ENCODE data around the gene PDAP1. TPM values are rescaled to one million over a fixed set of nuclear protein-coding genes. Genes with fewer than 3 reads are reported as not detected.

PDAP1 gene
- total and polyA plus RNA-seq, 2 of the 4 experiments (the other 2 are of a cell fraction): 40.3 to 193 TPM

- Histone ChIP-seq H3K27ac (ENCODE audit: insufficient read depth, low read length) (no peak overlapping the region), H2BK15ac (ENCODE audit: low read depth, low read length) (no peak overlapping the region), H4K91ac (ENCODE audit: insufficient read depth, low read depth, low read length) (no peak overlapping the region), H3K4me1 (ENCODE audit: control insufficient read depth, insufficient read depth, low read length) (peaks cover 8% of the 10 kb centered on the region), H3K9me1 (ENCODE audit: insufficient read depth, low read length) (peaks cover 4% of the 10 kb centered on the region; the same call in 1 of the 2 replicates), H3K27me3 (ENCODE audit: control insufficient read depth, insufficient read depth, low read length) (no peaks in the 10 kb centered on the region), H2BK120ac (ENCODE audit: low read depth, low read length) (no peak overlapping the region), H3K14ac (replicated peaks; ENCODE audit: low read depth, low read length) (no peak overlapping the region), H2AFZ (replicated peaks; ENCODE audit: low read length, poor library complexity) (no peak overlapping the region), H2BK20ac (ENCODE audit: low read depth, low read length) (no peak overlapping the region), H3K18ac (ENCODE audit: low read depth, low read length) (no peak overlapping the region), H3K4me2 (ENCODE audit: low read depth, low read length) (no peak overlapping the region), H4K8ac (ENCODE audit: low read depth in 2 of 2, low read length in 2 of 2) (no peak overlapping the region), H3K56ac (ENCODE audit: extremely low read depth, insufficient read depth, low read length) (no peak overlapping the region), H3K79me1 (ENCODE audit: low read depth in 1 of 2, low read length in 2 of 2) (peaks cover 4 to 36% of the 10 kb centered on the region in 2 experiments), H4K5ac (ENCODE audit: low read depth, low read length) (no peak overlapping the region), H3K4me3 (ENCODE audit: insufficient read depth, low read depth, low read length) (no peak overlapping the region), H4K20me1 (ENCODE audit: insufficient read depth, low read length) (peaks cover 4% of the 10 kb centered on the region; the same call in 1 of the 2 replicates), H3K4ac (ENCODE audit: low read depth, low read length) (no peak overlapping the region), H2BK5ac (ENCODE audit: low read depth, low read length, poor library complexity, severe bottlenecking) (no peak overlapping the region), H2AK5ac (ENCODE audit: low read depth, low read length) (no peak overlapping the region), H2AK9ac (replicated peaks; ENCODE audit: low read depth, low read length, poor library complexity) (no peak overlapping the region), H3K9ac (ENCODE audit: low read depth, low read length) (no peak overlapping the region), H3K36me3 (ENCODE audit: control insufficient read depth, insufficient read depth, low read length) (peaks cover 9% of the 10 kb centered on the region), H3K23ac (ENCODE audit: low read depth, low read length) (no peak overlapping the region), H3K9me3 (ENCODE audit: control insufficient read depth, insufficient read depth, low read length) (no peaks in the 10 kb centered on the region)
- BruUV-seq (replicated peaks): no TSS peak
- 50% methylated on average over 2 of the region's 11 CpGs; no CpG with 5 or more reads in 1 of the 2 experiments for WGBS, 2 experiments (ENCODE audit: extremely low coverage in 2 of 2, insufficient read length in 1 of 2)
- in situ Hi-C loops (cut with MboI; ENCODE audit: low sequenced_read_pairs): no loop called here
- ATAC-seq (ENCODE audit: low read depth) (no peak), DNase-seq (no peak)
- TF ChIP-seq BHLHE40 (IDR thresholded peaks at IDR 0.05; ENCODE audit: low read depth, low read length): no peak
- TF ChIP-seq MXI1 (IDR thresholded peaks at IDR 0.05; ENCODE audit: borderline replicate concordance, low read depth, low read length): no peak
- no peak for TF ChIP-seq CHD1 (IDR thresholded peaks at IDR 0.05; ENCODE audit: low read depth, low read length)
- no peak for TF ChIP-seq ELK1 (IDR thresholded peaks at IDR 0.05; ENCODE audit: borderline replicate concordance, low read depth, low read length)
- no peak for TF ChIP-seq CEBPB (IDR thresholded peaks at IDR 0.05; ENCODE audit: low read depth, low read length)
- TF ChIP-seq, protein P1, sequence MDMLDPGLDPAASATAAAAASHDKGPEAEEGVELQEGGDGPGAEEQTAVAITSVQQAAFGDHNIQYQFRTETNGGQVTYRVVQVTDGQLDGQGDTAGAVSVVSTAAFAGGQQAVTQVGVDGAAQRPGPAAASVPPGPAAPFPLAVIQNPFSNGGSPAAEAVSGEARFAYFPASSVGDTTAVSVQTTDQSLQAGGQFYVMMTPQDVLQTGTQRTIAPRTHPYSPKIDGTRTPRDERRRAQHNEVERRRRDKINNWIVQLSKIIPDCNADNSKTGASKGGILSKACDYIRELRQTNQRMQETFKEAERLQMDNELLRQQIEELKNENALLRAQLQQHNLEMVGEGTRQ (IDR thresholded peaks at IDR 0.05; ENCODE audit: low read depth, low read length): no peak
- no peak for TF ChIP-seq FOS (IDR thresholded peaks at IDR 0.05; ENCODE audit: low read depth, low read length)
- no peak for TF ChIP-seq RFX5 (IDR thresholded peaks at IDR 0.05; ENCODE audit: low read depth, low read length)
- no peak for TF ChIP-seq RCOR1 (IDR thresholded peaks at IDR 0.05; ENCODE audit: insufficient replicate concordance, low read length)
- no peak for TF ChIP-seq POLR2A (IDR thresholded peaks at IDR 0.05; ENCODE audit: low read depth, low read length)
- TF ChIP-seq, protein P2, sequence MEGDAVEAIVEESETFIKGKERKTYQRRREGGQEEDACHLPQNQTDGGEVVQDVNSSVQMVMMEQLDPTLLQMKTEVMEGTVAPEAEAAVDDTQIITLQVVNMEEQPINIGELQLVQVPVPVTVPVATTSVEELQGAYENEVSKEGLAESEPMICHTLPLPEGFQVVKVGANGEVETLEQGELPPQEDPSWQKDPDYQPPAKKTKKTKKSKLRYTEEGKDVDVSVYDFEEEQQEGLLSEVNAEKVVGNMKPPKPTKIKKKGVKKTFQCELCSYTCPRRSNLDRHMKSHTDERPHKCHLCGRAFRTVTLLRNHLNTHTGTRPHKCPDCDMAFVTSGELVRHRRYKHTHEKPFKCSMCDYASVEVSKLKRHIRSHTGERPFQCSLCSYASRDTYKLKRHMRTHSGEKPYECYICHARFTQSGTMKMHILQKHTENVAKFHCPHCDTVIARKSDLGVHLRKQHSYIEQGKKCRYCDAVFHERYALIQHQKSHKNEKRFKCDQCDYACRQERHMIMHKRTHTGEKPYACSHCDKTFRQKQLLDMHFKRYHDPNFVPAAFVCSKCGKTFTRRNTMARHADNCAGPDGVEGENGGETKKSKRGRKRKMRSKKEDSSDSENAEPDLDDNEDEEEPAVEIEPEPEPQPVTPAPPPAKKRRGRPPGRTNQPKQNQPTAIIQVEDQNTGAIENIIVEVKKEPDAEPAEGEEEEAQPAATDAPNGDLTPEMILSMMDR (conservative IDR thresholded peaks at IDR 0.05; ENCODE audit: low read depth, low read length): no peak
- no peak for TF ChIP-seq RAD21 (IDR thresholded peaks at IDR 0.05; ENCODE audit: low read length)
- no peak for TF ChIP-seq NFE2L2 (IDR thresholded peaks at IDR 0.05; ENCODE audit: low read depth, low read length)
- no peak for TF ChIP-seq MAZ (IDR thresholded peaks at IDR 0.05; ENCODE audit: borderline replicate concordance, low read depth, low read length)
- no peak for TF ChIP-seq MAFK (IDR thresholded peaks at IDR 0.05; ENCODE audit: low read depth, low read length)
- CTCF ChIA-PET: no interaction called here
- dilution Hi-C loops (cut with HindIII; ENCODE audit: low sequenced_read_pairs, unreplicated experiment): no loop called here
- POLR2A ChIA-PET (ENCODE audit: unreplicated experiment): no interaction called here
- intact Hi-C loops (cut with micrococcal nuclease): no loop called here
Observed at GRCh38 chr7:99371376-99371920, 36.9 kb downstream of the PDAP1 start.

Measured in IMR-90 (cell line).